ENCODE measurements around the gene ZEB2. TPM values are rescaled to one million over a fixed set of nuclear protein-coding genes. Genes with fewer than 3 reads are reported as not detected.

ZEB2 gene
- total RNA-seq, 4 donors from 2014 or later = 19.8 to 69.6 (median 42.9) TPM

DNA sequence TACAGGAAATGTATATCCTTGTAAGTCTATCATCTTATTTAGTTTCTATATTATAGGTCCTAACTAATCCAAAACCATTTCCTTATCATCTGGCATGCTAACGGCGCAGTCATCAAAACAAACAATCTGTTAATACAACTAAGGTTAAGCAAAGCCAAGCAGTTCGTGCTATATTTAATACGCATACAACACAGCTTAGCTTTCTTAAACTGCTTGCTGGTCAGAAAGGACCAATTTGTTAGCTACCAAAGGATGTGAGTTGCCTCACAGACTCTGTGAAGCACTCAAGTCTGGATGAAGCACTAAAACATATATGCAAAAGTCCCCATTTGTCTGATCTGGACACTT lies 67.0 kb downstream of the ZEB2 start:
- 52 to 63% methylated on average over 4 of the region's 4 CpGs for WGBS, 2 donors (ENCODE audit: low coverage in 1 of 2)
- in situ Hi-C loops (cut with MboI; ENCODE audit: low pct_ligation_motif_present in 1 of 4, low pct_unique_long_range_greater_than_20kb in 1 of 4, low sequenced_read_pairs in 3 of 4) (no loop called here), intact Hi-C loops (cut with DNase I; ENCODE audit: low total_unique reads) (no loop called here)
- Histone ChIP-seq H3K27me3 (peaks cover 45% of the 10 kb centered on the region), H3K4me1 (peaks cover 0 to 38% (median 1%) of the 10 kb centered on the region in 4 donors), H3K36me3 (no peaks in the 10 kb centered on the region), H3K9me3 (no peaks in the 10 kb centered on the region), H3K4me3 (no peak overlapping the region), H3K27ac (peak overlapping the region in 3 of 4 donors; percentile 4 to 56 (median 49))
- no peak for TF ChIP-seq POLR2AphosphoS5 (IDR thresholded peaks at IDR 0.05)
- no peak for DNase-seq

DNA sequence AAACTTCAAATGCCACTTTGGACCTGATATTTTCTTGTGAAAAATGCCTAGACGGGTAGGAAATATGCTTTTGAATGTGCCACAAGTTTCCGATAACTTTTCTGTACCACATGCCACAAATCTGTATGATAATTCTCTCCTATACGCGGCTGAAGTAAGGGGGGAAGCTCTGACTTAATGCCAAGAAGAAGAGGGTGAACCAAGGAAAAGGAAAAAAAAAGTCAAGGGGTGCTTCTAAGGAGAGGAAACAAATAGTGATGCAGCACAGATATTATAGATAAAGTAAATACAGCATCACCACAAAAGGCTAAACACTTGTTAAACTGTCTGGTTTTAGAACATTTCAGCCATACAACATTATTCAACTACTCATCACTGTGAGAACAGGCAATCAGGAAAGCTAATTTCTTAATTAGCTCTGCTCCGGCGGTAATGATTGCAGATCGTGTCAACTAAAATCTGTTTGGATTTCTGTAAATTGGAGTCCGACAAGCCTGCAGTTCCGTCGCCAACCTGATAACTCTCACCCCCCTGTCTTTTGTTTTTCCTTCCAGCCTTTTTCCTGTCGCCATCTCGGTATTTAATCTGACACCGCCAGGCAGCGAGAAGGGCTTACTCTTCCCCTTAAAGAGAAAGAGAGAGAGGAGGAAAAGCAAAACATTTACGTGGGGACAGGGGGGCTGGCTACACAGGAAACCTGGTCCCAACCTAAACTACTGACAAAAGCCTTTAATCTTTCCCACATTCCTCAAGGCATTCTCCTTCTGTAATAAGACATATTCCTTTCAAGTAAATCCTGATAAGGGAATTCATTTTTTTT lies 67.5 kb downstream of the ZEB2 start:
- TF ChIP-seq, protein P1, sequence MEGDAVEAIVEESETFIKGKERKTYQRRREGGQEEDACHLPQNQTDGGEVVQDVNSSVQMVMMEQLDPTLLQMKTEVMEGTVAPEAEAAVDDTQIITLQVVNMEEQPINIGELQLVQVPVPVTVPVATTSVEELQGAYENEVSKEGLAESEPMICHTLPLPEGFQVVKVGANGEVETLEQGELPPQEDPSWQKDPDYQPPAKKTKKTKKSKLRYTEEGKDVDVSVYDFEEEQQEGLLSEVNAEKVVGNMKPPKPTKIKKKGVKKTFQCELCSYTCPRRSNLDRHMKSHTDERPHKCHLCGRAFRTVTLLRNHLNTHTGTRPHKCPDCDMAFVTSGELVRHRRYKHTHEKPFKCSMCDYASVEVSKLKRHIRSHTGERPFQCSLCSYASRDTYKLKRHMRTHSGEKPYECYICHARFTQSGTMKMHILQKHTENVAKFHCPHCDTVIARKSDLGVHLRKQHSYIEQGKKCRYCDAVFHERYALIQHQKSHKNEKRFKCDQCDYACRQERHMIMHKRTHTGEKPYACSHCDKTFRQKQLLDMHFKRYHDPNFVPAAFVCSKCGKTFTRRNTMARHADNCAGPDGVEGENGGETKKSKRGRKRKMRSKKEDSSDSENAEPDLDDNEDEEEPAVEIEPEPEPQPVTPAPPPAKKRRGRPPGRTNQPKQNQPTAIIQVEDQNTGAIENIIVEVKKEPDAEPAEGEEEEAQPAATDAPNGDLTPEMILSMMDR (IDR thresholded peaks at IDR 0.05) = peak in 2 of 5 experiments; percentile 10 to 13
- TF ChIP-seq EP300 (IDR thresholded peaks at IDR 0.05; ENCODE audit: low read depth) (no peak), POLR2A (IDR thresholded peaks at IDR 0.05) (no peak), POLR2AphosphoS5 (IDR thresholded peaks at IDR 0.05) (no peak)
- in situ Hi-C loops (cut with MboI; ENCODE audit: low pct_ligation_motif_present in 1 of 4, low pct_unique_long_range_greater_than_20kb in 1 of 4, low sequenced_read_pairs in 3 of 4) (no loop called here), intact Hi-C loops (cut with DNase I; ENCODE audit: low total_unique reads) (no loop called here)
- Histone ChIP-seq H3K27ac (peak overlapping the region; percentile 4 to 56 (median 27)), H3K4me3 (peak overlapping the region in 1 of 4 donors; percentile 2), H3K4me1 (peaks cover 0 to 35% (median 1%) of the 10 kb centered on the region in 4 donors), H3K27me3 (peaks cover 40% of the 10 kb centered on the region), H3K36me3 (no peaks in the 10 kb centered on the region), H3K9me3 (no peaks in the 10 kb centered on the region)
- WGBS, 2 donors (ENCODE audit: low coverage in 1 of 2) = 29 to 37% methylated on average over 15 of the region's 15 CpGs
- DNase-seq = no peak

DNA sequence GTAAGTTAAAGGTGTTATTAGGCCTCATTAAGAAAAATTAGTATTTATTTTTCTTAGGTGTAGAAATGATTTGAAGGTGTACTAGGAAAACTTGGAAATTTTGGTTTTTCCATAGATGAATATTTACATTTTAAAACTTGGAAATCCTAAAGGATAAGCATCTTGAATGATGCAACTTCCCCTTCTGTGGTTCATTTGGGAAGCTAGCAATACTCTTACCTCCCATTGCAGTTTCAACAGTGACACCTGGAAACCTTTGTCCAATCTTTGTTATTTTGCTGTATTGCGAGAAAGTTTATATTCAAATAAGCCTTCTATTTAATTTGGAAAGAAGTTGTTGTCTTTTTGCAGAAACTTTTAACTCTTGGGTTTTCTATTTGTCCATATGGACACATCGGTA lies 68.5 kb downstream of the ZEB2 start:
- Histone ChIP-seq H3K36me3 (no peaks in the 10 kb centered on the region), H3K27ac (peak overlapping the region in 2 of 4 donors; percentile 3 to 56), H3K27me3 (peaks cover 38% of the 10 kb centered on the region), H3K4me1 (peaks cover 0 to 30% (median 1%) of the 10 kb centered on the region in 4 donors), H3K4me3 (no peak overlapping the region), H3K9me3 (no peaks in the 10 kb centered on the region)
- 83 to 90% methylated on average over 2 of the region's 2 CpGs for whole genome bisulfite sequencing, 2 donors (ENCODE audit: low coverage in 1 of 2)
- DNase-seq = no peak
- in situ Hi-C loops (cut with MboI; ENCODE audit: low pct_ligation_motif_present in 1 of 4, low pct_unique_long_range_greater_than_20kb in 1 of 4, low sequenced_read_pairs in 3 of 4) (no loop called here), intact Hi-C loops (cut with DNase I; ENCODE audit: low total_unique reads) (no loop called here)
- no peak for TF ChIP-seq POLR2A (IDR thresholded peaks at IDR 0.05)
- TF ChIP-seq, protein P1 (IDR thresholded peaks at IDR 0.05) = no peak
- TF ChIP-seq POLR2AphosphoS5 (IDR thresholded peaks at IDR 0.05) = no peak
- no peak for TF ChIP-seq EP300 (IDR thresholded peaks at IDR 0.05; ENCODE audit: low read depth)

DNA sequence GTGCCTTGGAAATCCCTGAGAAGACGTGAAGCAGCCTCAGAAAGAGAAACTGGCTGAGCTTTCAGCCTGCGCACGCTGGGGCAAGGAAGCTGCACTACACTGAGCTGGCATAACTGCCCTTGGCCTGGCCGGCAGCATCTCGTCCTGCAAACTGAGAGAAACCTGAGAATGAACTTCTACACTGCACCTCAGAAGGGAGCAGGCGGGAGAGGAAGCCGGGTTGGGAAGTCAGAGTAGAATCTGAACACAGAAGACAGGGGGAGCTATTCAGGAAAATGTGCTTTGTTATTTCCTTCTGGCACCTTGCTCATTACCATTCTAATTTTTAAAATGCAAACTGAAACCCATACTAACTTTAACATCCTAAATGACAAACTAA lies 70.9 kb downstream of the ZEB2 start:
- peak overlapping the region in 1 of 4 donors; percentile 16 for H3K4me3 ChIP-seq
- H3K4me1 ChIP-seq = peaks cover 0 to 11% (median 1%) of the 10 kb centered on the region in 4 donors
- H3K36me3 ChIP-seq = no peaks in the 10 kb centered on the region
- no peaks in the 10 kb centered on the region for H3K9me3 ChIP-seq
- H3K27me3 ChIP-seq = peaks cover 23% of the 10 kb centered on the region
- WGBS, 2 donors (ENCODE audit: low coverage in 1 of 2) = 51% methylated on average over 7 of the region's 7 CpGs; no CpG with 5 or more reads in 1 of the 2 donors
- intact Hi-C loops (cut with DNase I; ENCODE audit: low total_unique reads) = no loop called here
- in situ Hi-C loops (cut with MboI; ENCODE audit: low pct_ligation_motif_present in 1 of 4, low pct_unique_long_range_greater_than_20kb in 1 of 4, low sequenced_read_pairs in 3 of 4) = no loop called here
- no peak for DNase-seq
- TF ChIP-seq, protein P1 (IDR thresholded peaks at IDR 0.05) = peak in 4 of 5 experiments; percentile 9 to 23 (median 17)
- no peak for TF ChIP-seq POLR2AphosphoS5 (IDR thresholded peaks at IDR 0.05)
- no peak for TF ChIP-seq EP300 (IDR thresholded peaks at IDR 0.05; ENCODE audit: low read depth)
- TF ChIP-seq POLR2A (IDR thresholded peaks at IDR 0.05) = no peak
- H3K27ac ChIP-seq = peak overlapping the region; percentile 38 to 50 (median 43)

All from transverse colon (tissue), 4 donors.